BJ (cell line): Measurements from ENCODE around the gene AGFG2. TPM values are rescaled to one million over a fixed set of nuclear protein-coding genes. Genes with fewer than 3 reads are reported as not detected.

ENCODE experiments used
- CTCF ChIA-PET: fragments of 350-600 bp; formaldehyde crosslinking; extraction: SDS; loops from one replicate; lab custom pipeline; 2021; ENCODE audit warnings: antibody characterized with exemption, inconsistent platforms; lab: Yijun Ruan, JAX
- POLR2A ChIA-PET: fragments of 300-600 bp; sonication (Branson Sonifier 250); formaldehyde crosslinking; extraction: SDS; loops from one replicate; lab custom pipeline; 2021; ENCODE audit warnings: antibody characterized with exemption; lab: Charles Lee
- DNase-seq: peaks from one replicate; pipeline ENCODE4 v3.0.0-alpha.2; 2011; ENCODE audit warnings: low read depth
- H3K27me3 ChIP-seq: 2 replicates; pipeline ENCODE4 v1.6.0; 2011; ENCODE audit warnings: low read length; ENCODE audit not compliant: control insufficient read depth, insufficient read depth
- H3K36me3 ChIP-seq: 2 replicates; pipeline ENCODE4 v1.5.1; 2011; ENCODE audit warnings: low read length; ENCODE audit not compliant: control insufficient read depth, insufficient read depth
- H3K4me3 ChIP-seq: 2 replicates; pipeline ENCODE4 v1.5.1; 2011; ENCODE audit warnings: low read depth, mild to moderate bottlenecking, control low read depth, low read length
- polyA plus RNA-seq: library from polyadenylated mRNA; depleted of rRNA; stranded (reverse); fragments of >200 nt; gene quantifications from 2 replicates; pipeline ENCODE4 v1.2.3, GENCODE V29; 2011
- TF ChIP-seq, protein P1 (sequence below): IDR thresholded peaks from 2 replicates; pipeline ENCODE4 v1.5.1; 2011; ENCODE audit warnings: low read depth, mild to moderate bottlenecking, control low read depth, inconsistent platforms, low read length, moderate library complexity; ENCODE audit not compliant: insufficient read depth

The AGFG2 gene
- polyA plus RNA-seq, 1 experiment: 10.9 TPM

DNA sequence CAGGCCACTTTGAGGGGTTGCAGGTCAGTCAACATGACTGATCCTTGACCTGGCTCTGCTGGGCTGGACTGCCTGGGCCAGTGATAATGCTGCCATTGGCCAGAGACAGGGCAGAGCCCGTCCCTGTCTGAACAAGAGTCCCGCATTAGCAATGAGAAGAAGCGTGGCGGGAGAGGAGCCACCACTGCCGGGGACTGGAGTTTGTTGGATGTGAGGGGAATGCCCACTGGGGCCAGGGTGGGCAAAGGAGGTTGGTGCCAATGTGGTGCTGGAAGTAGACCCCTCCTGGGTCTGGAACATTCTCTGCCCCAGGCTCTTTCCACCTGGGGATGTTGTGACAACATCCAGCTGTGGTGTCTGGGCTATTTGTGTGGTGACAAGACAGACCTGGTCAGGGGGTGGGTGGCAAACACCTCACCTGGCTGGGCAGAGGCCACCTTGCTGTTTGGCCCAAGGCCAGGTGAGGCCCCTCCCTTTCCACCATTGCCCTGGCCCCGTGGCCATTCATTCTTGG is 27.1 kb downstream of the AGFG2 start:
- POLR2A ChIA-PET: no interaction called here
- CTCF ChIA-PET: interaction anchor here (0.7 to 15.0 kb wide), 10 partner anchors 18 to 124 kb away, joined by 3 to 162 read pairs (median 4); partner anchors contain the start of genes FBXO24, GIGYF1, LRCH4 and MOSPD3

DNA sequence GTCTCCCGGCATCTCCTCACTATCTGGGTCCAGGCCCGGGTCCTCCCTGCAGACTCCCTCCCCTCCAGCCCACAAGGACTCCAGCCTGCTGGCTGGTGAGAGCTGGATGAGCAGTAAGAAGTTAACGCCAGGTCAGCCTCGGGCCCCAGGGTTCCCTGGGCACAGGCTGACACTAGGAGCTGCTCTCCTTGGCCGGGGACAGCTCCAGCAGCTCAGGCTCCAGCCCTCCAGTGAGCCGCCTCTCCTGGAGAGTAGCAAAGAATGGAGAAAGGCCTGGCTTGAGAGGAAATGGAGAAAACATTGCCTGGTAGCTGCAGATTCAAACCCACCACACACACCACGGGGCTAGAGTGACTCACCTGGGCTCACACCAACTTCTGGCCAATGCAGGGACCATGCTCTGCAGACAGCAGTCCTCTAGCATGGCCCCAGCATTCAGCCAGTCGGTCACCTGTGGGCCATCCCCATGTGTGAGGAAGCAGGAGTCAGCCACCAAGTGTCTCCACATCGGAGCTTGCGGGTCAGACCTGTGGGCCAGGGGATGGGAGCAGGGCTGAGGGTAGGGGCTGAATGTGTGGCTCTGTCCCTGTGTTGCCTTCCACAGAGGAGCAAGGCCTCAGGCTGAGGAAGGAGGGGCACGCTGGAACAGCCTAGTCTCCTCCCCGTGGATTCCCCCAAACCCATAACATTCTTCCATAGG is 28.2 kb downstream of the AGFG2 start:
- H3K4me3 ChIP-seq: no peak overlapping the region
- TF ChIP-seq, protein P1, sequence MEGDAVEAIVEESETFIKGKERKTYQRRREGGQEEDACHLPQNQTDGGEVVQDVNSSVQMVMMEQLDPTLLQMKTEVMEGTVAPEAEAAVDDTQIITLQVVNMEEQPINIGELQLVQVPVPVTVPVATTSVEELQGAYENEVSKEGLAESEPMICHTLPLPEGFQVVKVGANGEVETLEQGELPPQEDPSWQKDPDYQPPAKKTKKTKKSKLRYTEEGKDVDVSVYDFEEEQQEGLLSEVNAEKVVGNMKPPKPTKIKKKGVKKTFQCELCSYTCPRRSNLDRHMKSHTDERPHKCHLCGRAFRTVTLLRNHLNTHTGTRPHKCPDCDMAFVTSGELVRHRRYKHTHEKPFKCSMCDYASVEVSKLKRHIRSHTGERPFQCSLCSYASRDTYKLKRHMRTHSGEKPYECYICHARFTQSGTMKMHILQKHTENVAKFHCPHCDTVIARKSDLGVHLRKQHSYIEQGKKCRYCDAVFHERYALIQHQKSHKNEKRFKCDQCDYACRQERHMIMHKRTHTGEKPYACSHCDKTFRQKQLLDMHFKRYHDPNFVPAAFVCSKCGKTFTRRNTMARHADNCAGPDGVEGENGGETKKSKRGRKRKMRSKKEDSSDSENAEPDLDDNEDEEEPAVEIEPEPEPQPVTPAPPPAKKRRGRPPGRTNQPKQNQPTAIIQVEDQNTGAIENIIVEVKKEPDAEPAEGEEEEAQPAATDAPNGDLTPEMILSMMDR: no peak
- CTCF ChIA-PET: interaction anchor here (1.1 to 15.0 kb wide), 6 partner anchors 9 to 123 kb away, joined by 3 to 162 read pairs (median 4); partner anchors contain the start of gene GIGYF1
- no peaks in the 10 kb centered on the region for H3K36me3 ChIP-seq
- no peaks in the 10 kb centered on the region for H3K27me3 ChIP-seq
- no peak for DNase-seq
- POLR2A ChIA-PET: no interaction called here

More for the DNA sequence above, 27.1 kb downstream of the AGFG2 start:
- Histone ChIP-seq H3K4me3 (no peak overlapping the region), H3K27me3 (no peaks in the 10 kb centered on the region), H3K36me3 (no peaks in the 10 kb centered on the region)
- TF ChIP-seq, protein P1: no peak
- no peak for DNase-seq

DNA sequence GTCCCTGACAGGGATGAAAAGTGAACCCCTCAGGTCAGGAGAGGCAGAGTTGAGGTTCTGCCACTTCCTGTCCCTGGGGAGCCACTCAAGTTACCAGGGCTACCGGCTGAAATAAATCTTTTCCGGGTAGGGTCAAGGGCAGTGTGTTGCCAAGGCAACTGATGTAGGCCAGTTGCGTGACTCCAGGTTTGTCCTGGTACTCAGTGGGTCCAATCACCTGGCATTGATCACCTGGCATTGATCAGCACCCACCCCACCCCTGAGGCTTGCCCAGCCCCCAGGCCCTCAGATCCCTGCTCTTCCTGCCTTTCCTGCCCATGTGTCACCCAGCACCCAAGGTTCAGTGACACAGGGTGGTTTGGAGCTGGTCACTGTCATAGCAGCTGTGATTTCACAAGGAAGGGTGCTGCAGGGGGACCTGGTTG is 28.8 kb downstream of the AGFG2 start:
- ChIA-PET POLR2A (no interaction called here), CTCF (interaction anchor here (1.1 to 15.0 kb wide), 4 partner anchors 10 to 123 kb away, joined by 3 to 162 read pairs (median 4); partner anchors contain the start of gene GIGYF1)
- H3K36me3 ChIP-seq: no peaks in the 10 kb centered on the region
- no peak overlapping the region for H3K4me3 ChIP-seq
- TF ChIP-seq, protein P1: no peak
- no peak for DNase-seq
- H3K27me3 ChIP-seq: no peaks in the 10 kb centered on the region

DNA sequence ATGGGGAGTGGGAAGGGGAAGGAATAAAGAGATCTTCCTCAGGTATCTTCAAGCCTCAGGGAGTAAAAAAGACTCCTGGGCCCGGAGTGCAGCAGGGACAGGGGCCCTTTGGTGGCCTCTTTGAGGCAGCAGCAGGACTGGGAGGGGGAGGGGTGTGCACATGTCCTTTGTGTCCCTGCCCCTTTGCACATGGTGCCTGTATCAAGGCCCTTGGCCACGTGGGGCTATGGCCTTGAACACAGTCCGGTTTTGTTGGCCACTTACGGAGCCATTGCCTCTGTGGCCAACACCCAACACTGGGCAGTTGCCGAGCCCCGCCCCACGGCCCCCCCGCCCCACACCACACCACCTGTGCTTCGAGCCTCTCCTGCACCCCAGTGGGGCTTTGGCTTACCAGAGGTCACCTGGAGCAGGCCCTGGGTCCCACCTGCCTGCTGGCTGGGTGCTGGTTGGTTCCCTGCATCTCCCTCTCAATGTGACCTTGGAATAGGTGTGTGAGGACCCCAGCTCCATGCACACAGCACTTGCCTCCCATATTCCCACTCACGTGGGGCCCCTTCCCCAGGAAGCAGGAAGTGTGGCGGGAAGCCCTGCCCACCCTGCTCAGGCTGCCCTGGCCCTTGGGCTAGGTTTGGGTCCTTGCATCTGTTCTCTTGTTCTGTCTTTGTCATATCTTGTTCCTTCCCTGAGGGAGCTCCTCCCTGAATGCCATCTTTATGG is 29.3 kb downstream of the AGFG2 start:
- Histone ChIP-seq H3K36me3 (no peaks in the 10 kb centered on the region), H3K4me3 (no peak overlapping the region), H3K27me3 (no peaks in the 10 kb centered on the region)
- ChIA-PET POLR2A (interaction anchor here (0.6 kb wide), 1 partner anchor 16 kb away, joined by 3 read pairs; no protein-coding TSS in a partner anchor), CTCF (interaction anchor here (1.2 to 15.0 kb wide), 5 partner anchors 8 to 122 kb away, joined by 3 to 162 read pairs (median 5); partner anchors contain the start of gene GIGYF1)
- no peak for DNase-seq
- TF ChIP-seq, protein P1: no peak
